Measurements from ENCODE around the gene CTNNA3.

CTNNA3 gene

DNA sequence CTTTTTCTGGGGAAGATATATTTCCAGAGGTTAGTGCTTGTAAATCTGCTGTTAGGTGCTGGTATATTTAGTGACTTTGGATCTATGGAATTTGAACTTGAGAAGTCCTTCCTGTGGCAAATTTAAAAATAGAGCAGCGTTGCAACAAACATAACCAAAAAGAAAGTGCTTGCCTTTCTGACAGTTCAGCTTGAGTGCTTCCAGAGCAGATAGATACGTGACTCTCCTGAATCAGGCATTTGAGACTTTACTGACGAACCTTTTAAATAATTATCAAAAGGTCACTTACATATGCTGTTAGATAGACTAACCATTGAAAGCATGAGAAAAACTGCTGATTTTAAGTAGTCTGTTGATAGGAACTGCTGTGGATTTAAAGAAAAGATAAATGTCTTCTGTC, 1157.6 kb downstream of the CTNNA3 start:
- no peak for DNase-seq (ENCODE audit: low read depth)
- TF ChIP-seq, protein P1, sequence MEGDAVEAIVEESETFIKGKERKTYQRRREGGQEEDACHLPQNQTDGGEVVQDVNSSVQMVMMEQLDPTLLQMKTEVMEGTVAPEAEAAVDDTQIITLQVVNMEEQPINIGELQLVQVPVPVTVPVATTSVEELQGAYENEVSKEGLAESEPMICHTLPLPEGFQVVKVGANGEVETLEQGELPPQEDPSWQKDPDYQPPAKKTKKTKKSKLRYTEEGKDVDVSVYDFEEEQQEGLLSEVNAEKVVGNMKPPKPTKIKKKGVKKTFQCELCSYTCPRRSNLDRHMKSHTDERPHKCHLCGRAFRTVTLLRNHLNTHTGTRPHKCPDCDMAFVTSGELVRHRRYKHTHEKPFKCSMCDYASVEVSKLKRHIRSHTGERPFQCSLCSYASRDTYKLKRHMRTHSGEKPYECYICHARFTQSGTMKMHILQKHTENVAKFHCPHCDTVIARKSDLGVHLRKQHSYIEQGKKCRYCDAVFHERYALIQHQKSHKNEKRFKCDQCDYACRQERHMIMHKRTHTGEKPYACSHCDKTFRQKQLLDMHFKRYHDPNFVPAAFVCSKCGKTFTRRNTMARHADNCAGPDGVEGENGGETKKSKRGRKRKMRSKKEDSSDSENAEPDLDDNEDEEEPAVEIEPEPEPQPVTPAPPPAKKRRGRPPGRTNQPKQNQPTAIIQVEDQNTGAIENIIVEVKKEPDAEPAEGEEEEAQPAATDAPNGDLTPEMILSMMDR (IDR thresholded peaks at IDR 0.05; ENCODE audit: insufficient read depth, low read depth, low read length, missing control alignments) = no peak
- H3K4me3 ChIP-seq (ENCODE audit: low read length) = no peak overlapping the region

DNA sequence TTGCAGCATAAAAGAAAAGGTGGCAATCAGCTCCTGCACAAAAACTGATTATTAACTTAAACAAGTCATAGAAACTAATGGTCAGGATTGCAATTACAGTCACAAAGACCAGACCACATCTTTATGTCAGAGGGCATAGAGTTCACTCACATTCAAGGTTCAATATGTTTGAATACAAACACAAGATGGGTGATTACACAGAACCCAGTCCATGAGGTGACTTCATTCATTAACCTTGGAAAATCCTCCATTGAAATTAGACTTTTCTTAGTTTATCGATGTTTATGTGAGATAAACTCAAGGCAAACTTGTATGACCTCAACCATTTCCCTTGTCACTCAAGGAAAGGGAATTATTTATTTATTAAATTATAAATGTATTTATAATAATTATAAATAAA, 1158.8 kb downstream of the CTNNA3 start:
- TF ChIP-seq, protein P1 (IDR thresholded peaks at IDR 0.05; ENCODE audit: insufficient read depth, low read depth, low read length, missing control alignments) = no peak
- no peak for DNase-seq (ENCODE audit: low read depth)
- H3K4me3 ChIP-seq (ENCODE audit: low read length) = no peak overlapping the region

DNA sequence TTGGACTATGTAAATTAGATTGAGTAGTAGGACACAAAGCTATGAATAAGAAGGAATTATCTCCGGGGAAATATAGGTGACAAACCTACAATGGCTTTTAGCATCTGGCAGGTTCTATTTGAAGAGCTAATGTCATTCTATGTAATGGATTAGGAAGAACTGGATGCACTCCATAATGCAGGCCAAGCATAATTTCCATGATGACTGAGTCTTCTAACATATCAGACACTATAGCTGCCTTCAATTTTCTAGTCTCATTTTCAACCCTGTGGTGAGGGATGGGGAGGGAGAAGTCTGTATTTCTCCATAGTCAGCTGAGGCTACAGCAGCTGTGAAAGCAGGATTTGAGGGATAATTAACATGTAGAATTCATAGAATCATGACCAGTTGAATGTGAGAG, 1160.6 kb downstream of the CTNNA3 start:
- H3K4me3 ChIP-seq (ENCODE audit: low read length) = no peak overlapping the region
- DNase-seq (ENCODE audit: low read depth) = no peak
- TF ChIP-seq, protein P1 (IDR thresholded peaks at IDR 0.05; ENCODE audit: insufficient read depth, low read depth, low read length, missing control alignments) = no peak

DNA sequence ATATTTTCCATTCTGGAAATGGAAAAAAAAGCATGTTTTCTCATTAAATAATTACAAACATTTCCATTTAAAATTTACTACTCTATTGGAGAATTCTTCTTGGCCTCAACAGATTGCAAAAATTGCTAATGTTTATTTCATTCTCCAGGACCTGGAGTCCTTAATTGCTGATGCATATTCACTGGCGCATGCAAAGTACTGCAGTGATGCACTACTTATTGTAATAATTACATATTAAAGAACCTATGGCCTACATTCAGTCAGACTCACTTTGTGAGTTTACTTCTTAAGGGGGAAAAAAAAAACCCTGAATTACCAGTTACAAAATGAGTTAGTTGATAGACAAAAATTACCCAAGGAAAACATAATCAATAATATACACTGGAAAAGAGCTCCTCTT, 1161.1 kb downstream of the CTNNA3 start:
- TF ChIP-seq, protein P1 (IDR thresholded peaks at IDR 0.05; ENCODE audit: insufficient read depth, low read depth, low read length, missing control alignments) = no peak
- H3K4me3 ChIP-seq (ENCODE audit: low read length) = no peak overlapping the region
- DNase-seq (ENCODE audit: low read depth) = no peak

DNA sequence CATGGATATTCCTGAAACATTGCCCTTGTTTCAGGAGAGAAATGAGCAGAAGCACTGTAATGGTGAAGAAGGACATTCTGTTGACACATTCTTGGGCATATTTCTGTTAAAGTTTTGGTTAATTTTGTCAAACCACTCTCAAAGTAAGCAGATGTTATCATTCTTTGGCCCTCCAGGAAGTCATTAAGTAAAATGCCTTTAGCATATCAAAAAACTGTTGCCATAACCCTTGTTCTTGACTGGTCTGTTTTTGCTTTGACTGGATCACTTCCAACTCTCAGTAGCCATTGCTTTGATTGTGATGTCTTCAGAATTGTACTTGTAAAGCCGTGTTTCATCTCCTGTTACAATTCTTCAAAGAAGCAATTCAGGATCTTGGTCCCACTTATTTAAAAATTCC, 1174.5 kb downstream of the CTNNA3 start:
- DNase-seq (ENCODE audit: low read depth) = no peak
- H3K4me3 ChIP-seq (ENCODE audit: low read length) = no peak overlapping the region
- TF ChIP-seq, protein P1 (IDR thresholded peaks at IDR 0.05; ENCODE audit: insufficient read depth, low read depth, low read length, missing control alignments) = no peak

DNA sequence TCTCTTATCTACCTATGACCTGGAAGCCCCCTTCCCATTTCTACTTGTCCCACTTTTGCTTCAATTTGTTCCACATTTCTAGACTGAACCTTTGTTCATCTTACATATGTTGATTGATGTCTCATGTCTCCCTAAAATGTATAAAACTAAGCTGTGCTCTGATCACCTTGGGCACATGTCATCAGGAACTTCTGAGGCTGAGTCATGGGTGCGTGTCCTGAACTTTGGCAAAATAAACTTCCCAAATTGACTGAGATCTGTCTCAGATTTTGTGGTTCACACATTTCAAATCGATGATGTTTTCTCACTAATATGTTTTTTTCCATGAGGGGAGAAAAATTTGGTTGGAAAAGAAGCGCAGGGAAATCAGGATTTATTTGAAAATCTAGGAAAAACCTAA, 1176.4 kb downstream of the CTNNA3 start:
- no peak overlapping the region for H3K4me3 ChIP-seq (ENCODE audit: low read length)
- DNase-seq (ENCODE audit: low read depth) = peak; percentile 17
- TF ChIP-seq, protein P1 (IDR thresholded peaks at IDR 0.05; ENCODE audit: insufficient read depth, low read depth, low read length, missing control alignments) = no peak

DNA sequence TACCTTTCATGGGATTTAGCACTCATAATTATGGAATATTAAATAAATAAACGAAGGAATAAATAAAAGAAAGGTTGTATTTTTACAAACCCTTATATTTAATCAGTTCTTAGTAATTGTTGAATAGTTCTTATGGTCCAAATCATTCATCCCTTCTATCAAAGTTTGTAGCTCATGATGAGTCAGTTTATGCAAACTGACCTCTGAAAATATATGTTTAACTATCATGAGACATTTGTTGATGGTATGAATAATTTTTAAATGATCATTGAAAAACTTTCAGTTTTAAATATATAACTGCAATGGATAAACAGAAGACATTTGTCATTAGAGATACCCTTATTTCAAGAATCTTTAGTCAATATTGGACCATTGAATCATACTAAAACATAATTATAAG, 1181.3 kb downstream of the CTNNA3 start:
- H3K4me3 ChIP-seq (ENCODE audit: low read length) = no peak overlapping the region
- TF ChIP-seq, protein P1 (IDR thresholded peaks at IDR 0.05; ENCODE audit: insufficient read depth, low read depth, low read length, missing control alignments) = no peak
- no peak for DNase-seq (ENCODE audit: low read depth)

Measured in epithelial cell of esophagus (primary cell).